ENCODE measurements around the gene MKNK1.

DNA sequence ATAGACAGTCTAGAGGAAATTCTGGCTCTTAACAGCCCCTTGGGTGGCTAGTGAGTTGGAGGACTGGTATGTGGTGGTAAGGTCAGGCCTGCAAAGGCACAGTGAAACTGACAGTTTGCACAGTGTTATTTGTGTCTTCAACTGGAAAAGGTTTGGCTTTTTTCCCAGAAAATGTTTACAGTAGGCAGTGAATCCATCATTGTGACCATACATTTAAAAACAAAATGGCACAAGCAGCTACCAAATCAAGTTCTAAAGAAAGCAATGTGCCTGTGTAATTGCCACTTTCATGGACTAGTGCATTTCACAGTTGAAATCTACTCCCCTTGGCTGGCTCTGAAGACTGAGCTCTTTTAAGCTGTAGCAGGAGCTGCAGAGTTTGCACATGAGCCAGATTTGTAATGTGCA lies 39.3 kb upstream of the MKNK1 start:
- no peak for TF ChIP-seq EZH2 (IDR thresholded peaks at IDR 0.05)
- TF ChIP-seq POLR2AphosphoS5 (IDR thresholded peaks at IDR 0.05; ENCODE audit: borderline replicate concordance, low read depth, low read length), result no peak
